ENCODE data around the gene SLC26A11. TPM values are rescaled to one million over a fixed set of nuclear protein-coding genes. Genes with fewer than 3 reads are reported as not detected.

SLC26A11 gene
- total and polyA plus RNA-seq, 2 of the 13 experiments (the other 11 are each of a cell fraction or from before 2014, with no cell fraction given): 8.7 to 13.2 TPM

DNA sequence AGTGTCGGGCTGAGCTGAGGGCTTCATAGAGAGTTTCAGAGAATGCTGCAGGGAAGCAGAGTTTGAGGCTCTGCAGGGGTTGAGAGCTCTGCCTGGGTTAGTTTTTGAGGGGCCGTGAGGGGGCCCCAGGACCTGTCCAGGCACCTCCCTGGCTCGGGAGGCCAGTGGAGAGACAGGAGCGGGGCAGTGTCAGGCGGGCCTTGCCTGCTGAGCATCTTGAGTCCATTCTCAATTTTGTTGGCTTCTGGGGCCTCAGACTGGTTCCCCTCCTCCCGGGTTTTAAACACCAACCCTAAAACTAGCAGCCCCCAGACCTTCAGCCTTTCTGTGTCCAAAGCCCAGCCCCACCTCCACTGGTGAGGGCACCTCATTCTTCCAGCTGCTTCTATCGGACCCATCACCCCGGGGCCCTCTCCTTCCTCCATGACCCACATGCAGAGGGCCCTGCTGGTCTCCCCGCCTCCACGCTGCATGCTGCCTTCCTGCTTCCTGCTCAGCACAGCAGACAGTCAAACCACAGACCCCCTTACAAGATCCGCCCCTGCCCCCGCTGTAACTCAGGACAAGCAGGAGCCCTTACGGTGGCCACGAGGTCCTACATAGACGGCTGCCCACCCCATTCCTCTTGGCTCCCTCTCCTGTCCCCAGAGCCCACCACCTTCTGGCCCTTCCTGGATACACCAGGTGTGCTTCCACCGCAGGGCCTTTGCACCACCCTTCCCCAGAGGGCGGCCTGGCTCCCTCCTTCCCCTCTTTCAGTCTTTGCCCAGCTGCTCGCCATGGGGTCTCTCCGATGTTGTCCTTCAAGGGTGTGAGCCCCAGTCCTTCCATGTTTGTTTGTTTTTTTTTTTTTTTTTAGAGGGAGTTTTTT, 44.2 kb downstream of the SLC26A11 start (continued):
- TF ChIP-seq, protein P1, sequence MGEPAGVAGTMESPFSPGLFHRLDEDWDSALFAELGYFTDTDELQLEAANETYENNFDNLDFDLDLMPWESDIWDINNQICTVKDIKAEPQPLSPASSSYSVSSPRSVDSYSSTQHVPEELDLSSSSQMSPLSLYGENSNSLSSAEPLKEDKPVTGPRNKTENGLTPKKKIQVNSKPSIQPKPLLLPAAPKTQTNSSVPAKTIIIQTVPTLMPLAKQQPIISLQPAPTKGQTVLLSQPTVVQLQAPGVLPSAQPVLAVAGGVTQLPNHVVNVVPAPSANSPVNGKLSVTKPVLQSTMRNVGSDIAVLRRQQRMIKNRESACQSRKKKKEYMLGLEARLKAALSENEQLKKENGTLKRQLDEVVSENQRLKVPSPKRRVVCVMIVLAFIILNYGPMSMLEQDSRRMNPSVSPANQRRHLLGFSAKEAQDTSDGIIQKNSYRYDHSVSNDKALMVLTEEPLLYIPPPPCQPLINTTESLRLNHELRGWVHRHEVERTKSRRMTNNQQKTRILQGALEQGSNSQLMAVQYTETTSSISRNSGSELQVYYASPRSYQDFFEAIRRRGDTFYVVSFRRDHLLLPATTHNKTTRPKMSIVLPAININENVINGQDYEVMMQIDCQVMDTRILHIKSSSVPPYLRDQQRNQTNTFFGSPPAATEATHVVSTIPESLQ (CRISPR knock-in tag; conservative IDR thresholded peaks at IDR 0.05): no peak
- TF ChIP-seq, protein P2, sequence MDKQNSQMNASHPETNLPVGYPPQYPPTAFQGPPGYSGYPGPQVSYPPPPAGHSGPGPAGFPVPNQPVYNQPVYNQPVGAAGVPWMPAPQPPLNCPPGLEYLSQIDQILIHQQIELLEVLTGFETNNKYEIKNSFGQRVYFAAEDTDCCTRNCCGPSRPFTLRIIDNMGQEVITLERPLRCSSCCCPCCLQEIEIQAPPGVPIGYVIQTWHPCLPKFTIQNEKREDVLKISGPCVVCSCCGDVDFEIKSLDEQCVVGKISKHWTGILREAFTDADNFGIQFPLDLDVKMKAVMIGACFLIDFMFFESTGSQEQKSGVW (CRISPR knock-in tag; IDR thresholded peaks at IDR 0.05; ENCODE audit: borderline replicate concordance): no peak
- TF ChIP-seq SP5 (CRISPR knock-in tag; IDR thresholded peaks at IDR 0.05; ENCODE audit: borderline replicate concordance, low read depth): no peak
- TF ChIP-seq ZSCAN25 (CRISPR knock-in tag; IDR thresholded peaks at IDR 0.05): no peak
- TF ChIP-seq JDP2 (CRISPR knock-in tag; IDR thresholded peaks at IDR 0.05; ENCODE audit: borderline replicate concordance): no peak

DNA sequence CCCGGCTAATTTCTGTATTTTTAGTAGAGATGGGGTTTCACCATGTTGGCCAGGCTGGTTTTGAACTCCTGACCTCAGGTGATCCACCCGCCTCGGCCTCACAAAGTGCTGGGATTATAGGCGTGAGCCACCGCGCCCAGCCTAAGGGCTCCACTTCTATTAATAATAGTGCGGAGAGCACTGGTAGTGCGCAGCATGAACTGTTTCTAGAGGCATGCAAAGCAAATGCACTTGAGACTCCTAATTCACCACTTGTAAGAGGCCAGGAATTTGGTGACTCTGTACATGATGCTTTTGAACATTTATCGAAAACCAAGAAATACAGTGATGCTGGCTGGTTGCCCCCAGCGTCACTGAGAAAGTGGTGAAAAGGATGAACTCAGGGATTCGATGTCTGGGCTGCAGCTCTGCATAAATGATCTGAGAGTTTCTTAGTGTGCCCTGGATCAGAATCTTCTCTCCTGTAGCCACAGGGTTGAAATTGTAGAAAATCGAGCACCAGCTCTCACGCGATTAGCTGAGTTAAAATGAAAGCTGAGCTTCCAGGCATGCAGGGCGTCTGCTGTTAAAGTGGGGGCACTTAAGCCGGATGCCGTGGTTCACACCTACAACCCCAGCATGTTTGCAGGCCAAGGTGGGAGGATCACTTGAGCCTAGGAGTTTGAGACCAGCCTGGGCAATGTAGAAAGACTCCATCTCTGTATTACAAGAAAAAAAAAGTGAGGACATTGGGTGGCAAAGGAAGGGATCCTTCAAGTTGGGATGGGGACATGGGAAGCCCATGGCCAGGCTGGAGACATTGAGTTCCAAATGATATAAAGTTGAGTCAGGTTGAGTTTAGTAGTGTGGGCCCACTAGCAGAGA, 45.2 kb downstream of the SLC26A11 start:
- Histone ChIP-seq H4K20me1 (ENCODE audit: insufficient read depth, low read length) (no peaks in the 10 kb centered on the region), H3K9me3 (ENCODE audit: low read length) (no peaks in the 10 kb centered on the region), H2AFZ (ENCODE audit: low read length) (no peak overlapping the region), H3K27me3 (ENCODE audit: control insufficient read depth in 1 of 2, insufficient read depth in 2 of 2, low read length in 2 of 2) (no peaks in the 10 kb centered on the region; a peak in 1 of 5 replicates), H3K9ac (ENCODE audit: insufficient read depth, low read depth, low read length) (no peak overlapping the region), H3K4me1 (ENCODE audit: insufficient read depth, low read length) (peaks cover 36% of the 10 kb centered on the region), H3K79me2 (ENCODE audit: insufficient read depth, low read length) (peaks cover 6% of the 10 kb centered on the region), H3K4me2 (ENCODE audit: low read depth, low read length) (no peak overlapping the region), H3K36me3 (replicated peaks in 1 of 2; ENCODE audit: control insufficient read depth in 1 of 2, insufficient read depth in 2 of 2, low read length in 2 of 2) (peaks cover 3 to 5% of the 10 kb centered on the region in 2 experiments; a peak in 4 of 5 replicates), H3K27ac (ENCODE audit: extremely low read length, insufficient read depth, low read length) (no peak overlapping the region), H3K4me3 (replicated peaks in 1 of 3; ENCODE audit: insufficient read depth in 1 of 3, low read depth in 2 of 3, low read length in 3 of 3) (no peak overlapping the region)
- WGBS (ENCODE audit: low lambda C conversion rate): 97% methylated on average over 17 of the region's 17 CpGs
- TSS peak; percentile 20 for BruUV-seq (replicated peaks)
- FAIRE-seq: no peak
- intact Hi-C loops (cut with micrococcal nuclease; ENCODE audit: unreplicated experiment) (no loop called here), in situ Hi-C loops (cut with HindIII; ENCODE audit: extremely low pct_ligation_motif_present, low pct_unique_long_range_greater_than_20kb) (no loop called here)
- DNase-seq (ENCODE audit: low spot score): no peak
- TF ChIP-seq, protein P3, sequence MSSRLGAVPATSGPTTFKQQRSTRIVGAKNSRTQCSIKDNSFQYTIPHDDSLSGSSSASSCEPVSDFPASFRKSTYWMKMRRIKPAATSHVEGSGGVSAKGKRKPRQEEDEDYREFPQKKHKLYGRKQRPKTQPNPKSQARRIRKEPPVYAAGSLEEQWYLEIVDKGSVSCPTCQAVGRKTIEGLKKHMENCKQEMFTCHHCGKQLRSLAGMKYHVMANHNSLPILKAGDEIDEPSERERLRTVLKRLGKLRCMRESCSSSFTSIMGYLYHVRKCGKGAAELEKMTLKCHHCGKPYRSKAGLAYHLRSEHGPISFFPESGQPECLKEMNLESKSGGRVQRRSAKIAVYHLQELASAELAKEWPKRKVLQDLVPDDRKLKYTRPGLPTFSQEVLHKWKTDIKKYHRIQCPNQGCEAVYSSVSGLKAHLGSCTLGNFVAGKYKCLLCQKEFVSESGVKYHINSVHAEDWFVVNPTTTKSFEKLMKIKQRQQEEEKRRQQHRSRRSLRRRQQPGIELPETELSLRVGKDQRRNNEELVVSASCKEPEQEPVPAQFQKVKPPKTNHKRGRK (CRISPR knock-in tag; IDR thresholded peaks at IDR 0.05): no peak
- TF ChIP-seq NFIB (CRISPR knock-in tag; IDR thresholded peaks at IDR 0.05; ENCODE audit: borderline replicate concordance): 0 out of 2 replicates have a peak, but pooled peaks have one; percentile 10
- no peak for TF ChIP-seq ETV5 (CRISPR knock-in tag; IDR thresholded peaks at IDR 0.05; ENCODE audit: borderline replicate concordance)
- no peak for TF ChIP-seq MIXL1 (CRISPR knock-in tag; IDR thresholded peaks at IDR 0.05)
- ChIA-PET POLR2A (no interaction called here), CTCF (ENCODE audit: low intra/inter-chr PET ratio, low total read pairs) (no interaction called here)
- no peak for ATAC-seq

Measured in HepG2 (cell line).